Activated B cell treated with CpG ODN at 0.5 μM for 24 hours (primary cell): Measurements from ENCODE around the gene EIF2S2. TPM values are rescaled to one million over a fixed set of nuclear protein-coding genes. Genes with fewer than 3 reads are reported as not detected.

Experiments
- ATAC-seq: fragments of 200-7000 bp; cut with Tn5 transposase; one replicate; pipeline ENCODE4 v1.10.0; 2021; ENCODE audit warnings: low read depth, mild to moderate bottlenecking, moderate library complexity
- CTCF ChIA-PET: fragments of 350-600 bp; sonication (Branson Sonifier 250); formaldehyde crosslinking; loops from one replicate; lab custom pipeline; 2021; ENCODE audit warnings: antibody characterized with exemption; lab: Charles Lee
- POLR2A ChIA-PET: fragments of 350-600 bp; sonication (Branson Sonifier 250); formaldehyde crosslinking; loops from one replicate; lab custom pipeline; 2021; ENCODE audit warnings: antibody characterized with exemption; lab: Charles Lee
- DNase-seq: peaks from one replicate; pipeline ENCODE4 v3.0.0; 2022
- H3K27ac Mint-ChIP-seq: one replicate; pipeline ENCODE4 v1.8.0; 2020; ENCODE audit warnings: mixed read lengths
- H3K27me3 Mint-ChIP-seq: one replicate; pipeline ENCODE4 v1.8.0; 2021; ENCODE audit warnings: mixed read lengths
- H3K36me3 Mint-ChIP-seq: one replicate; pipeline ENCODE4 v1.8.0; 2021; ENCODE audit warnings: low read depth, mixed read lengths
- H3K4me1 Mint-ChIP-seq: one replicate; pipeline ENCODE4 v1.8.0; 2021; ENCODE audit warnings: mixed read lengths
- H3K4me3 Mint-ChIP-seq: one replicate; pipeline ENCODE4 v1.8.0; 2020; ENCODE audit warnings: mild to moderate bottlenecking, mixed read lengths
- H3K9me3 Mint-ChIP-seq: one replicate; pipeline ENCODE4 v1.8.0; 2020; ENCODE audit warnings: mixed read lengths
- CTCF ChIP-seq: fragments of 200-600 bp; IDR thresholded peaks from one replicate; pipeline ENCODE4 v1.8.0; 2022; ENCODE audit warnings: antibody characterized with exemption, mild to moderate bottlenecking
- intact Hi-C: fragments of 100-400 bp; cut with micrococcal nuclease; formaldehyde crosslinking; loops from one replicate; pipeline ENCODE4 v1.15.1; 2024
- total RNA-seq: library from RNA; stranded (reverse); gene quantifications from 2 replicates; pipeline ENCODE4 v1.2.3, GENCODE V29; 2022

The EIF2S2 gene
- total RNA-seq, 1 donor from 2014 or later, result 58.3 TPM

- no peak for DNase-seq
- ChIA-PET CTCF (no interaction called here), POLR2A (no interaction called here)
- H3K27ac Mint-ChIP-seq, result peak overlapping the region; percentile 24
- intact Hi-C loops, result no loop called here
- H3K4me1 Mint-ChIP-seq, result peaks cover 9% of the 10 kb centered on the region
- no peaks in the 10 kb centered on the region for H3K27me3 Mint-ChIP-seq
- ATAC-seq, result no peak
- H3K4me3 Mint-ChIP-seq, result no peak overlapping the region
- peaks cover 91% of the 10 kb centered on the region for H3K36me3 Mint-ChIP-seq
- TF ChIP-seq CTCF, result no peak
- H3K9me3 Mint-ChIP-seq, result no peaks in the 10 kb centered on the region
These were observed 23.5 kb downstream of the EIF2S2 start for GRCh38 chr20:34088305-34089174.

- ATAC-seq (no peak), DNase-seq (no peak)
- Mint-ChIP-seq H3K27ac (peak overlapping the region; percentile 31), H3K4me1 (peaks cover 10% of the 10 kb centered on the region), H3K4me3 (no peak overlapping the region), H3K9me3 (no peaks in the 10 kb centered on the region), H3K36me3 (peaks cover 92% of the 10 kb centered on the region), H3K27me3 (no peaks in the 10 kb centered on the region)
- intact Hi-C loops, result no loop called here
- ChIA-PET POLR2A (interaction anchor here (0.6 to 1.5 kb wide), 2 partner anchors 9 to 417 kb away, joined by 3 to 10 read pairs; no protein-coding TSS in a partner anchor), CTCF (no interaction called here)
- TF ChIP-seq CTCF, result no peak
These were observed 26.5 kb downstream of the EIF2S2 start for GRCh38 chr20:34085544-34086040.

GRCh38 chr20:34084227-34084923 lies 27.7 kb downstream of the EIF2S2 start:
- DNase-seq (no peak), ATAC-seq (no peak)
- Mint-ChIP-seq H3K27ac (peak overlapping the region; percentile 52), H3K4me3 (no peak overlapping the region), H3K9me3 (no peaks in the 10 kb centered on the region), H3K4me1 (peaks cover 10% of the 10 kb centered on the region), H3K27me3 (no peaks in the 10 kb centered on the region), H3K36me3 (peaks cover 92% of the 10 kb centered on the region)
- no peak for TF ChIP-seq CTCF
- POLR2A ChIA-PET, result interaction anchor here (1.2 kb wide), 1 partner anchor 28 kb away, joined by 3 read pairs; the partner anchor contains the start of gene EIF2S2
- intact Hi-C loops, result no loop called here
- CTCF ChIA-PET, result no interaction called here

- no peak overlapping the region for H3K27ac Mint-ChIP-seq
- peaks cover 10% of the 10 kb centered on the region for H3K4me1 Mint-ChIP-seq
- peaks cover 92% of the 10 kb centered on the region for H3K36me3 Mint-ChIP-seq
- DNase-seq (no peak), ATAC-seq (no peak)
- H3K9me3 Mint-ChIP-seq, result no peaks in the 10 kb centered on the region
- TF ChIP-seq CTCF, result no peak
- intact Hi-C loops, result no loop called here
- ChIA-PET CTCF (interaction anchor here (2.5 kb wide), 1 partner anchor 14 kb away, joined by 13 read pairs; no protein-coding TSS in a partner anchor), POLR2A (interaction anchor here (0.6 kb wide), 1 partner anchor 25 kb away, joined by 7 read pairs; no protein-coding TSS in a partner anchor)
- no peak overlapping the region for H3K4me3 Mint-ChIP-seq
- no peaks in the 10 kb centered on the region for H3K27me3 Mint-ChIP-seq
These were observed 28.3 kb downstream of the EIF2S2 start for GRCh38 chr20:34083781-34084180.

GRCh38 chr20:34083137-34083536 lies 28.9 kb downstream of the EIF2S2 start:
- TF ChIP-seq CTCF, result no peak
- intact Hi-C loops, result no loop called here
- no peak for ATAC-seq

More at GRCh38 chr20:34083137-34083536, 28.9 kb downstream of the EIF2S2 start:
- DNase-seq, result no peak
- H3K4me1 Mint-ChIP-seq, result peaks cover 10% of the 10 kb centered on the region
- H3K27me3 Mint-ChIP-seq, result no peaks in the 10 kb centered on the region
- peaks cover 92% of the 10 kb centered on the region for H3K36me3 Mint-ChIP-seq
- ChIA-PET POLR2A (interaction anchor here (0.6 kb wide), 1 partner anchor 26 kb away, joined by 7 read pairs; no protein-coding TSS in a partner anchor), CTCF (interaction anchor here (2.5 kb wide), 1 partner anchor 13 kb away, joined by 13 read pairs; no protein-coding TSS in a partner anchor)
- H3K4me3 Mint-ChIP-seq, result no peak overlapping the region
- H3K27ac Mint-ChIP-seq, result no peak overlapping the region
- no peaks in the 10 kb centered on the region for H3K9me3 Mint-ChIP-seq
